Dermis blood vessel endothelial cell (primary cell): ENCODE results near the gene ATP1B4. TPM values are rescaled to one million over a fixed set of nuclear protein-coding genes. Genes with fewer than 3 reads are reported as not detected.
"Not testable (repeated sequence)": the region's sequence is repeated elsewhere in the genome, so short reads cannot be mapped to it uniquely, and the experiment has no call there.

Experiments
- DNase-seq: peaks from one replicate; pipeline ENCODE4 v3.0.0; 2010
- total RNA-seq: library from RNA; depleted of rRNA; stranded (reverse); fragments of >200 nt; gene quantifications from 2 replicates; pipeline ENCODE4 v1.2.3, GENCODE V29; 2014

The ATP1B4 gene
- total RNA-seq, result not detected in 2 replicates

DNA sequence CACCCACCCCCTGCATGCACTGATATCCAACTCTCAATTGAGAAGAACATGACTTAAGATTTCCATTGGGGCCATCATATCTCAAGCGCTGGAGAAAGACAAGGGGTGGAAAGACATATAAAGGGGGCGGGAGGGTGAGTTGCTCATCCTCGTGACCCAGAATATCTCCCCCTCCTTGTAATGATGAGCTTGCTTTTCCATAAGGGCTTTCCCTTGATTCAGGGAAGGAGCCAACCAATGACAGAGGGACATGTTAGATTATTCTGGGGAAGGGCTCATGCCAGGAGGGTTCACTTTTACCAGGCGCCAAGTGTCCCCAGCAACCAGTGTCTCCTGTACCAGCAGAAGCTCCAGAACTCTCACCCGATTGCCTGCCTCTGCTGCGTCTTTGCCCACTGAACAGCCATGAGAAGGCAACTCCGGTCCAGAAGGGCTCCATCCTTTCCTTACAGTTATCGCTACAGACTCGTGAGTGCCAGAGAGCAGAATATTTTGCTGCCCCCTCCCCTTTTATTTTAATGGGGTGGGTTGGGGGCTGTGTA is at the start of gene ATP1B4:
Gene ATP1B4 (plus strand): TSS at position 326 of the 542 bp plus-strand sequence. CDS start 80 bp downstream, at position 406.
- DNase-seq, result no peak

DNA sequence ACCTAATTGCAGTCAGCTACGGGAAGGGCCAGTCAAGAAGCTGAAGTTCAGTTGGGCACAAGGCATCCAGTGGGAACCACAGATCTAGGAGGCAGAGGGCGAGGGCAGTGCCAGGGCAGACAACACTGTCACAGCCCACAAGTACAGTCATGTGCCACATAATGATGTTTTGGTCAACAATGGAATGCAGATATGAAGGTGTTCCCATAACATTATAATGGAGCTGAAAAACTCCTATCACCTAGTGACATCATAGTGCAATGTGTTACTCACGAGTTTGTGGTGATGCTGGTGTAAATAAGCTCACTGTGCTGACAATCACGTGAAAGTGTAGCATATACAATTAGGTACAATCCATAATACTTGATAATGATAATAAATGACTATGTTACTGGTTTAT is 46.1 kb upstream of the ATP1B4 start:
- no peak for DNase-seq

DNA sequence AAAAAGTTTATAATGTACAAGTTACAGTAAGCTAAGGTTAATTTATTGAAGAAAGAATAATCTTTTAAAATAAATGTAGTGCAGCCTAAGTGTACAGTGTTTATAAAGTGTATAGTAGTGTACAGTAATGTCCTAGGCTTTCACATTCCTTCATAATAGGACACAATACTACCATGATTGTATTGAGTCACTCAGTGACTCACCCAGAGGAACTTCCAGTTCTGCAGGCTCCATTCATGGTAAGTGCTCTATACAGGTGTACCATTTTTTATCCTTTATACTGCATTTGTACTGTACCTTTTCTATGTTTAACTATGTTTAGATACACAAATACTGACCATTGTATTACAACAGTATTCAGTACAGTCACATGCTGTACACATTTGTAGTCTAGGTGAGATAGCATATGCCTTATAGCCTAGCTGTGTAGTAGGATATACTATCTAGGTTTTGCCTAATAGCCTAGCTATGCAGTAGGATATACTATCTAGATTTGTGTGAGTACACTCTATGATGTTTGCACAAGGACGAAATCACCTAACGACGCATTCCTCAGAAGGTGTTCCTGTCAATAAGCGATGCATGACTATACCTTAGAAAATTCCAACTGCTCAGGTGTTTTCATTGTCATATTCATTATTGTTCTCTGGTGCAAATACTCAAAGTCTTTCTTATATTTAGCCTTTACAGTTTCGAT is 45.2 kb upstream of the ATP1B4 start:
- DNase-seq, result no peak

DNA sequence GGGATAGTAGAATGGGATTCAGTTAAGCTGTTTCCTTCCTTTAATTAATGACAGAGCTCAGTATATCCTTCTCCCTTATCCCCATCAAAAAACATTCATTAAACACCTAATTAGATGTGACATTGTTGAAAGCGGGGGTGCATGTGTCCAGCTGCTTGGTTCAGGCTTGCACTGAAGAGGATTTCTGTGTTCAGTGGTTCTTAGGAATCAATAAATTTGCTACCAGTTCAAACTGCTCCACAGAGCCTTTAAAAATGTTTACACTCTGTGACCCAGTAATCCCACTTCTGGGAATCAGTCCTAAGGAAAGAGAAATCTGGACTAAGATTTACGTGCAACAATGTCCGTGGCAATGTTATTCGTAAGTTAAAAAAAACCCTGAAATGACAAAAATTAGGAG is 43.5 kb upstream of the ATP1B4 start:
- DNase-seq, result no peak

DNA sequence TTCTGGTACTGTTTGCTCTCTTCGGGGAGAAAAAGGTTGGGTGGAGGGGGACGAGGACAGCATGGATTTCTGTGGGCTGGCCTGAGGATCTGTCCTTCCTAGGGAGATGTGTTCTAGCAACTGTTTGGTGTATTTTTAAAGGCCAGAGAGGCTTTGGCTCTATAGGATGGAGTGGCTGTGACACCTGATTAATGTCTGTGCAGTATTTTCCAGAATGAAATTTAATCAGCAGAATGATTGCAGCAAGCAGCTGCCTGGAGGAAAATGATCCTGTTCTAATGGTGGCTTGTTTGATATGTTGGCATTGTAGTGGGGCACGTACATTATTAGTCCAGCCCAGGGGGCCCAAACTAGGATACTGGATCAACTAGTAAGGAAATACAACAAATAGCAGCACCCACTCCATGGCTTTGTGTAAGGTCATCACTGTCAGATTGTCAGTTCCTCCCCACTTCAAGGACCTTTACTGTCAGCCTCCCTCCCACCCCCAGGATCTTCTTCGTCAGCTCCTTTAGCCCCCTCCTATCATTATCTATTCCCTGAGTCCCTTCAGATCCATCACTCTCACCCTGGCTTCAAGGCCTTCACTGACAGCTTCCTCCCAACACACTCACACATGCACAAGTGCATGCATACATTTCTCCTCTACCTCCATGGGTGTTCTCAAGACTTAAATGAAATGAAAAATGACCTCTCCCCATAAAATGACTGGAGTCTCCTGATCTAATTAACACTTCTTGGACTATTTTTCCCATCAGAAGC is 40.2 kb upstream of the ATP1B4 start:
- no peak for DNase-seq

DNA sequence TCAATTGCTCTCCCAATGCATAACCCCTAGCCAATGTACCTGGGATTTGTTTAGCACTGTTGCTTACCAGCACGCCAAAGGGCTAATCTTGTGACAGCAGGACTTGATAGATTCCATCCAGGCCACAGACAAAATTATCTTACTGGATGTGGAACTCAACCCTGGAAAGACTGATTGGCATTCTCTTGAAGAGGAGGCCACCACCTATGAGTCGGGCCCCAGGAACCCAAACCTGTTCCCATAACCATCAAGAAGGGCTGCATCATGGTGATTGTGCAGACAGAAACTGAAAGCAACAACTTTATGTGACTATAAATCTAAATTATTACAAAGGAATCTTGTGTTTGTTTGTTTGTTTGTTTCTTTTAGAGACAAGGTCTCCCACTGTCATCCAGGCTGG is 30.8 kb upstream of the ATP1B4 start:
- DNase-seq, result no peak

DNA sequence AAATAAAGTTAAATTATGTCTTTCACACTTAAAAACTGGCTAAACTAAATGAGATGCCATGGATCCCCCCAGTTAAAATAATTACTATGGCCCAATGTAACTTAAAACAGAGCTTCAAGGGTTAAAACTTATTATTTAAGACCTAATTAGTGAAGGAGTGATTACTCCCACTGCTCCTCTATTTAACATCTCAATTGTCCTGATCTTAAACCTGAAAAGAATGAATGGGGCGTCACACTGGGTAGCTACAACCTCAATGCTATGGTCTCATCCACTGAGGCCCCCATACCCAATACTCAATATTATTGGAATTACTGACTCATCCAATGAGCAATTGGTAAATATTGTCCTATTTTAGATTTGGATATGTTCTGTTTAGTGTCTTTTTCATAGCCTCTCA is 29.5 kb upstream of the ATP1B4 start:
- DNase-seq, result no peak

DNA sequence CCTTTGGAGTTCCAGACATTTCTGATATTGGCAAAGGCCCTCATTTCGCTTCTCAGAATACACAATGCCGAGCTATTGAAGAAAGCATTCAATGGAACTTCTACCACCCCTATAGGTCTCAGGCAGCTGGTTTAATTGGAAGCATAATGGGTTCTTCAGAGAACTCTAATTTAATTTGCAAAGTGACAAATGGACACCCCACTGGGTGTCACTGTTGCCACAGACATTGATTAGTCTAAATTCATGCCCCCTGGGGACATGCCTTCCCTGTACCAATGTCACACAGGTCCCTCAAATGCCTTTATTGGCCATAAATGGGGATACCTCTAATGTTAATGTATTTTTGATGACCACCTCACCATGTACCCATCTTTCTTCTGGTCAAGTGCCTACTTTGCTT is 27.7 kb upstream of the ATP1B4 start:
- no peak for DNase-seq

DNA sequence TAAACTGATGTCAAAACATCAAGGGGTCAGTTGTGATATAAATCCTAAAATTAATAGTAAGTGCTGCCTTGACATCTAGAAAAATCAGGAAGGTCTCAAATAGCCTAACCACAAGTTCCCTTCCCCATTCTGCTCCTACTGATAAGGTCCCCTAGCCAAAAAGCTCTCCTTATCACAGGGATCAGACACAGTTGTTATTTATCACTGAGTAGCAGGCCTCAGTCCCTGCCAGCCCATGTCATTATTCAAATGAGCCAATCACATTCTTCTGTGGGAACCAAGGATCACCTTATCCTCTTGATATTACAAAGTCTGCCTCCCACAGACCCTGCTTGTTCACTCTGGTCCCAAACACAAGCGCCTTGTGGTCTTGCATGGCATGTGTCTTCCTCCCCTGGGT is 27.3 kb upstream of the ATP1B4 start:
- DNase-seq, result no peak

DNA sequence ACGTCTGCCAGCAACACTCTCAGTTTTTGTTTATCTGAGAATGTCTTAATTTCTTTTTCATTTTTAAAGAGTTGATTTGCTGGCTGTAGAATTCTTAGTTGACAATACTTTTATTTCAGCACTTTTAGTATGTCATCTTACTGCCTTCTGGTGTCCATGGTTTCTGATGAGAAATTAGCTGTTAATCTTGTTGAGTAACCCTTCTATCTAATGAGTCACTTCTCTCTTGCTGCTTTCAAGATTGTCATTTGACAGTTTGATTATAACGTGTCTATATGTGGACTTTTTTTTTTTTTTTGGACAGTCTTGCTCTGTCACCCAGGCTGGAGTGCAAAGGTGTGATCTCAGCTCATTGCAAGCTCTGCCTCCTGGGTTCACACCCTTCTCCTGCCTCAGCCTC is 26.6 kb upstream of the ATP1B4 start:
- no peak for DNase-seq

DNA sequence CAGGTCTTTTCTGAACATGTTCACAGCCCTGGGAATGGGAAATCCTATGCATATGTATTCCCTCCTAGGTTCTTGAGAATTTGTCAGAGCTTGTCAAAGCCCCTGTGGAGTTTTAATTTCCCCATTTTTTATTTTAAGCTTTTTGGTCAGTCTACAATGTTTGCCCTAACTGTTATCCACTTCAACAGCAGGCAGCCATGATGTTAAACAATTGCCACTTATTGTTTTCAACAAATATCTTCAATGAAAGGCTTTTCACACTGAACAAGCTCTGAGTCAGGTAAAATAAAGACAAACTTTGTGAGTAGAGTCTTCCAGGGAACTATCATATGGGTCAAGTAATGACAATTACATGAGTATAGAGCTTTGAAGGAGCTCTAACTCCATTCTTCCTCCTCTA is 25.0 kb upstream of the ATP1B4 start:
- no peak for DNase-seq

DNA sequence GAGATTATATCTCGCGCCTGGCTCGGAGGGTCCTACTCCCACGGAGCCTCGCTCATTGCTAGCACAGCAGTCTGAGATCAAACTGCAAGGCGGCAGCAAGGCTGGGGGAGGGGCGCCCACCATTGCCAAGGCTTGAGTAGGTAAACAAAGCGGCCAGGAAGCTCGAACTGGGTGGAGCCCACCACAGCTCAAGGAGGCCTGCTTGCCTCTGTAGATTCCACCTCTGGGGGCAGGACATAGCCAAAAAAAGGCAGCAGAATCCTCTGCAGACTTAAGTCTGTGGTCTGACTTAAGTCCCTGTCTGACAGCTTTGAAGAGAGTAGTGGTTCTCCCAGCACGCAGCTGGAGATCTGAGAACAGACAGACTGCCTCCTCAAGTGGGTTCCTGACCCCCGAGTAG is 17.3 kb upstream of the ATP1B4 start:
- not testable (repeated sequence) for DNase-seq

DNA sequence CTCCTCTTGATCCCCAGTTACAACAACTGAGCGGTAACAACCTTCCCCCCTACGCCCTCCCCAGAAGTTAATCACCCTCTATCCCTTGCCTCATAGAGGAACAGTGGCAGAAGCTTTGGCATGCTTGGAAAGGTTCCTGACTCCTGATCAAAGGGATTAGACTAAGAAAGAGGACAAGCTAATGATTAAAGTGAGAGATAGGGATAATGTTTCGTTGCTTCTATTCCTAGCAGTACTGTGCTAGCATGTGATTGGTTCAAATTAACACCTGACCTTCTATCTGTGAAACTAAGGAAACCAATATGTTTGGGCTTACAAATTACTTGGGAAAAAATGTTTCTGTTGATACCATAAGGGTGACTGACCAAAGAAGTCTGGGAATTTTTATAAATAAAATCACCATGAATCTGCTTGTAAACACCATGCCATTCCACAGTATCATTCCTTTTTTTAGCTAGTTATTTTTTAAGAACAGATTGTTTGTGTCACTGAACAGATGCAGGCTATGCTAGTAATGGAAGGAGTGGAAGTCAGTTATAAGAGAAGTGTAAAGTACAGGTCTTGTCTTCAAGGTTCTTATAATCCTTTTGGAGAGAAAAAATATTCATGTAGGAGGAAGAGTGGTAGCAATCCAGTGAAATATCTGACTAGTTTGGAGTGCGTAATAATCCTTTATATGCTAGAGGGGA is 11.3 kb upstream of the ATP1B4 start:
- no peak for DNase-seq

DNA sequence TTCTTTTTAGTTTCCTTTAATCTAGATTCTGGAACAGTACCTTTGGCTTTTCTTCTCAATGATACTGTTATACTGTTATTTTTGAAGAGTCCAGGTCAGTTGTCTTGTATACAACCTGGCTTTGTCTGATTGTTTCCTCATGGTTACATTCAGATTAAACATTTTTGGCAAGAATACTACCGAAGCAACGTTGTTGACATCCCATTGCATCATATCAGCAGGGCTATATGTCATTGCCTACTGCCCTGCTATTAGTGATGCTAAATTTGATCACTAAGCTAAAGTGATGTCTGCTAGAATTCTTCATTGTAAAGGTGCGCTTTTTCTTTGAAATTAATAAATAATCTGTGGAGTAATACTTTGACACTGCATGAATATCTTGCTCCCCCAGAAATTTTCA is 5.8 kb upstream of the ATP1B4 start:
- DNase-seq, result no peak

DNA sequence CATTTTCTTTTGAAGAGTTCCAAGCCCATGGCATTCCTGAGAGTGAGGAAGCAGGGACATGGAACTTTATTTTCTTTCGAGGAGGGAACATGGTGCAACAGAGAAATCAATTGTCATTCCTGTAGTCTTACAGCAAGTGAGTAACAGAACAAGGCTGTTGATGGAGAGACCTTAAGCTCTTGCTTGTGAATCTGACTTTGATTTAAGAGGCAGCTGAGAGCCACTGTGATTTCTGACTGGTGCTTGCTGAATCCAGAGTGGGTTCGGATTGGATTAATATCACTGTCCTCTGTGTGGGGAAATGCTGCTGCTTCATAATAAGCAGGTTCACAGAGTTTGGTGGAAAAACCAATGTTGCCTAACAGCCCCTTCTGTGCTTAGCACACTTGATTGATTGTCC is 4.7 kb upstream of the ATP1B4 start:
- no peak for DNase-seq

DNA sequence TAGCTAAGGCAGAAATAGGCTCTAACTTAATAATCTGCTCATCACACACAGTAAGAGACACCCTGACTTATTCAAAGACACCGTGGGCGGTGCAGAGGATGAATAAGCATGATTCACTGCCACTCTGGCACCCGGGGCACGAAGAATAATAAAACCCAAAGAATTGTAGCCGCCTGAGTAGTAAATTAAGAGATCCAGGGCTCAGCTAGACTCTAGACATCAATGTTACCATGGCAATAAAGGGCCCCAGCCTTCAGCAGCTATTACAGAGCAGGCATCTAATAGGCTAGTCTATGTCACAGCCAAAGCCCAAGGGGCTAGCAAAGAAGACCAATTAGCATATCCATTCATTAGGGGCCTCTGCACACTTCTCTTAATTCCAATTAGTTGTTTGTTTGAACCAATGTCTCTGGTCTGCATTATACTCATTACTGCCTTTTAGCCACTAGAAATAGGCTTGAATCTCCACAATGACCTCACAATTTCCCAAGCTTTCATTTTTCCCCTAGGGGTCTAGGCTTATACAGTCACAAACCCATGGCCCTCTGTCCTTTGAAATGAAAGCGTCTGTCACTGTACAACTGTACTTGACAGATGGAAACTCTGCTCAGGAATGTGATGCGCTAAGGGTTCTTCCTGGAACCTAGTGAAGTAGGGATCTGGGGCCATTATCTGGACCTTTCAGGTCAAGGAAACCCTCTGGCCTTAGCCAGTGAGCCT is 3.0 kb upstream of the ATP1B4 start:
- DNase-seq, result no peak

DNA sequence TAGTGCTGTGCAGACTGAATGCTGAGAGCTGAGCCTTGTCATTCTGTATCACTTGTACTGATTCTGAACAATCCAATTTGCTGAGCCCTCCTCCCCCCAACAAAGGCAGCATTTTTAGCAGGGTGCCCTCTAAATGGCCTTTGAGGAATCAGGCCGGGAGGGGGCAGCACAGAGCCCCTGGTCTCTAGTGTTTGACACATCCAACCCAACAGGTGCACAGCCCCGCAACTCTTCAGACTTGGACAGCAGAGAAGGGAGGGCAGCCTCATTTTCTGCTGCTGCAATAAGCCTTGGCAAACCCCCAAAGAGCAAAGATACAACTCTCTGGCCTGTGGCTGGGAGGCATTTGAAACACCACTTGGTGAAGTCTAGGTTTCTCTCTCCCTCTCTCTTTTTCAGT is 3.4 kb downstream of the ATP1B4 start:
- peak; percentile 36 for DNase-seq

DNA sequence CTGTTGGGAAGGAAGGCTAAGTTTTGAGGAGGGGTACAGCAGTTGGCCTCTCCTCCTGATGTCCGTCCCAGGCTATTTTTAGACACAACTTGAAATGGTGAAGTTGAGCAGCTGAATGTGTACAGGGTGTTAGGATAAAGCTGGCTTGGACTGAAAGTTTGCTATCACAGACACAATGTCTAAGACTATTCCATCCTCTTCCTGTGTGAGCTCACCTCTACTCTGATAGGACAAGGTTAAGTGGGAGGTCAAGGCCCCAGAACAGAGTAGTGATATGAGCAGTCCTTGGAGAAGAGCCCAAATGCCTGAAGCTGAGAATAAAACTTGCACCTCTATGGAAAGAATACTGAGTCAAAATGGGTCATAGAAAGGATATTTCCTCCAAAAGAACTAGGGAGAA is 4.1 kb downstream of the ATP1B4 start:
- DNase-seq, result no peak

DNA sequence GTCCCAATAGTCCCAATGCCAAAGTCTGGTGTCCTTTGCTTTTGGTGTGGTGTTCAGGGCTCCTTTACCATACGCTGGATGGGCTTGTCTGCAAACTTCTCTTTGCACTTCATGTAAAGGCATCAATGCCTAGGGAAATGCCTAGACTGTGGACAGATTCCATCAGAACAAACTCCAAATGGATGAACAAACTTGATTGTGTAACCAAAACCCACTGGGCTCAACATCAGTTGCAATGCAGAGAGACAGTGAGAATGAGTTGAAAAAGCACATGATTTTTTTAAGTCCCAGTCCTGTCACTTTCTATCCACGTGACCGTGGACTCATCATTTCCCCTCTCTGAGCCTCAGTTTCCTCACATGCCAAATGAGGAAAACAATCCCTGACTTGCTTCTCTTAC is 4.9 kb downstream of the ATP1B4 start:
- no peak for DNase-seq

DNA sequence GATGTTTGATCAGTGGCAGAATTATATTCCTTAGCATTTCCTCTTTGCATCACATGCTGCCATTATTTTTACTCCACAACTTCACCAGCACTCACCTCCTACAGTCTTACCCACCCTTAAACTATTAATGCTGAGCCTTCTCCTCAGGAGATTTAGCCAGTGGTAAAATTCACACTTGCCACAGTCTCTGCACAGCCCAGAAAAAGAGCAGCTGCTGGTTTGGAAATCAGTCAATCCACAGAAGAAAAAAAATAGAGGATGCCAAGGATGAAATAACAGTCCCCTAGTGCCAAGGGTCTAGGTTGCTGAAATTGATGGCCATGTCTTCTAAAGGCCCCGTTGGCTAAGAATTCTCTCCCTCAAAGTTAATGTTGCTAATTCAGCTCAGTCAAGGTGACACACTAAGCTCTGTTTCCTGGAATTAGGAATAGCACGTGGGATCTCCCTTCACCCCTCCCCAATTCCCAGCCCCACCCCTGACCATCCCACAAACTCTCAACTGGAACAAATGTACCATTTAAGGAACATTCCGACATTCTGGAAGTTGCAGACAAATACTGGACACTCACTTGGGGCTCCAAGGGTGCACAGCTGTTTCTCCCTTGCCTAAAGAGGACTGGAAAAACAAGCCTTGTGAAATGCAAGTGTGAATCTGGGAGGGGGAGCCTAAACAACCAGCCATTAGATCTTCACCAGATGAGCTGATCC is 5.7 kb downstream of the ATP1B4 start:
- no peak for DNase-seq

DNA sequence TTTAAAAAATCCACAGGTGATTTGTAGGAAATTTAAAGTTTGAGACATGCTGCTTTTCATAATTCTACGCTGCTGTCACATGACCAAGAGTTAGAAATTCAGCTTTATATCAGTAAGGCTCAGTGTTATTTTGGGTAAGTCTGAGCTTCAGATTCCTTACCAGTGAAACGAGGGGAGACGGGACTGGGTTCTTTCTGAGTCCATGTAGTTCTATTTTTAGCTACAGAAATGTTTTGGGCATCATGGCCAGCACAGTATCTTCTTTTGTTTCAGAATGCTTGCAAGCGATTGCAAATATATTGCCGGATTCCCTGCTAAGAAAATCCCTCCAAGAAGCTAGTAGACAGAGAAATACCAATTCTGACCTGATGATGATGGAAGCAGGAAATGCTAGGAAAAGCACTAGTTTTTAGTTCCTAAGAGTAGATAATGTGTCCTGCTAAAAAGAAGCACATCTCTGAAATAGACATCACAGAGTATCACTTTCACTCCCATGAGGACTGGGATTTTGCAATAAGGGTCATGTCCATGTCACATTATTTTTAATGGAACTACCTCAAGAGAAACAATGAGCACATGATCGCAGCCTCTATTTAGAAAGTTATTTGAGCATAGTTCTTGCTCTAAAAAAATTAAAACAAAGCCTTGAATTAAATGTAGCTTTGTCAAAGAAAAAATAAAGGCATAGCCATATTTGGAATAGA is 10.9 kb downstream of the ATP1B4 start:
- no peak for DNase-seq

DNA sequence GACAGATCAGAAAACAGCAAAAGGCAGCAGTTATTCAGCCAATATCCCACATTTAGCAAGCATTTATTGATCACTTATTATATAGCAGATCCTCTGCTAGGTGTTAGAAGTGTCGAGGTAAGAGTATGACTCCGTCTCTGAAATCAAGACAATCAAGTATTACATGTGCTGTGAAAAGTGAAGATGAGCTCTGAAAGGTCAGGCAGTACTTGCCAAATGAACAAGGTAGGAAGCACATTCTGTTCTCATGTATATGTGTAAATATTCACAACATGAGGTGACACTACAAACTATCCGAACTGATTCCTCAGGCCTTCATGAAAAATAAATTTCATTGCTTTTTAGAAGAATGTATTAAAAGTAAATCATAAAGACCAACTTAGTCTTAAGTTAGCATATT is 15.3 kb downstream of the ATP1B4 start:
- DNase-seq, result no peak
